Measurements from ENCODE around the gene C11orf58.

The C11orf58 gene

GRCh38 chr11:16786131-16786530 is 47.7 kb downstream of the C11orf58 start:
- no peak for DNase-seq

GRCh38 chr11:16787035-16787742 is 48.7 kb downstream of the C11orf58 start:
- no peak for DNase-seq

GRCh38 chr11:16788141-16789062 is 50.0 kb downstream of the C11orf58 start:
- peak; percentile 29 for DNase-seq

- DNase-seq: no peak
Observed at GRCh38 chr11:16789063-16789420, 50.6 kb downstream of the C11orf58 start.

- no peak for DNase-seq
Observed at GRCh38 chr11:16789560-16790485, 51.4 kb downstream of the C11orf58 start.

- no peak for DNase-seq
Observed at GRCh38 chr11:16790486-16791190, 52.2 kb downstream of the C11orf58 start.

GRCh38 chr11:16791191-16791961 is 52.9 kb downstream of the C11orf58 start:
- DNase-seq: no peak

- no peak for DNase-seq
Observed at GRCh38 chr11:16792426-16792825, 54.0 kb downstream of the C11orf58 start.

- no peak for DNase-seq
Observed at GRCh38 chr11:16793009-16793408, 54.6 kb downstream of the C11orf58 start.

GRCh38 chr11:16793511-16793910 is 55.1 kb downstream of the C11orf58 start:
- DNase-seq: no peak

- DNase-seq: no peak
Observed at GRCh38 chr11:16794047-16794818, 55.8 kb downstream of the C11orf58 start.

GRCh38 chr11:16795146-16795545 is 56.7 kb downstream of the C11orf58 start:
- DNase-seq: no peak

GRCh38 chr11:16796311-16796710 is 57.9 kb downstream of the C11orf58 start:
- DNase-seq: no peak

- DNase-seq: no peak
Observed at GRCh38 chr11:16797776-16798175, 59.3 kb downstream of the C11orf58 start.

- DNase-seq: no peak
Observed at GRCh38 chr11:16799221-16799620, 60.8 kb downstream of the C11orf58 start.

GRCh38 chr11:16799890-16800289 is 61.4 kb downstream of the C11orf58 start:
- no peak for DNase-seq

GRCh38 chr11:16800382-16800781 is 61.9 kb downstream of the C11orf58 start:
- no peak for DNase-seq

- no peak for DNase-seq
Observed at GRCh38 chr11:16801288-16801980, 63.0 kb downstream of the C11orf58 start.

GRCh38 chr11:16804104-16804947 is 65.9 kb downstream of the C11orf58 start:
- no peak for DNase-seq

Measured in NCI-H2107 (cell line).